Measurements from ENCODE around the gene EEIG1.

DNA sequence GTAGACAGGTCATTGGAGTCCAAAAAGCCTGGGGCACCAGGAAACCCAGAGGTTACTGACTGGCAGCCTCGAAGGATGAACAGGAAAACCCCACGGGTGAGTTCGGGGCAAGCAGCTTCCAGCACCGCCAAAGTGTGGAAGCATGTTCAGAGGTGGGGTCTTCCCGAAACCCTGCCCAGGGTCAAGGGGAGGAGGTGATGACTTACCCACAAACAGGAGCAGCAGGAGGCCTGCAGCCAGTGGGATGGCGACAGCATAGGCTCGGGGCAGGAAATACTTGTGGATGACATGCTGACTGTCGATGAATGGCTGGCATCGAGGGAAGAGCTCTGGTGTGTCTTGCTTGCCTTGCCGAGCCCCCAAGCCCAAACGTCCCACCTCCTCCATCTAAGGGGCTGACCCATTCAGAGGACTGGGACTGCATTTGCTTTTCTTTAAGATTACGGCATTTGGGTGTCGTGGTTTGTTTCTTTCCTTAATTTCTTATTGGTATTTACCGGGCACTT is 44.4 kb downstream of the EEIG1 start:
- TF ChIP-seq, protein P1, sequence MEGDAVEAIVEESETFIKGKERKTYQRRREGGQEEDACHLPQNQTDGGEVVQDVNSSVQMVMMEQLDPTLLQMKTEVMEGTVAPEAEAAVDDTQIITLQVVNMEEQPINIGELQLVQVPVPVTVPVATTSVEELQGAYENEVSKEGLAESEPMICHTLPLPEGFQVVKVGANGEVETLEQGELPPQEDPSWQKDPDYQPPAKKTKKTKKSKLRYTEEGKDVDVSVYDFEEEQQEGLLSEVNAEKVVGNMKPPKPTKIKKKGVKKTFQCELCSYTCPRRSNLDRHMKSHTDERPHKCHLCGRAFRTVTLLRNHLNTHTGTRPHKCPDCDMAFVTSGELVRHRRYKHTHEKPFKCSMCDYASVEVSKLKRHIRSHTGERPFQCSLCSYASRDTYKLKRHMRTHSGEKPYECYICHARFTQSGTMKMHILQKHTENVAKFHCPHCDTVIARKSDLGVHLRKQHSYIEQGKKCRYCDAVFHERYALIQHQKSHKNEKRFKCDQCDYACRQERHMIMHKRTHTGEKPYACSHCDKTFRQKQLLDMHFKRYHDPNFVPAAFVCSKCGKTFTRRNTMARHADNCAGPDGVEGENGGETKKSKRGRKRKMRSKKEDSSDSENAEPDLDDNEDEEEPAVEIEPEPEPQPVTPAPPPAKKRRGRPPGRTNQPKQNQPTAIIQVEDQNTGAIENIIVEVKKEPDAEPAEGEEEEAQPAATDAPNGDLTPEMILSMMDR (IDR thresholded peaks at IDR 0.05; ENCODE audit: low read depth, low read length) = no peak
- no peak for TF ChIP-seq EZH2phosphoT487 (IDR thresholded peaks at IDR 0.05; ENCODE audit: low read depth)
